ENCODE data around the gene UBE2D3.

DNA sequence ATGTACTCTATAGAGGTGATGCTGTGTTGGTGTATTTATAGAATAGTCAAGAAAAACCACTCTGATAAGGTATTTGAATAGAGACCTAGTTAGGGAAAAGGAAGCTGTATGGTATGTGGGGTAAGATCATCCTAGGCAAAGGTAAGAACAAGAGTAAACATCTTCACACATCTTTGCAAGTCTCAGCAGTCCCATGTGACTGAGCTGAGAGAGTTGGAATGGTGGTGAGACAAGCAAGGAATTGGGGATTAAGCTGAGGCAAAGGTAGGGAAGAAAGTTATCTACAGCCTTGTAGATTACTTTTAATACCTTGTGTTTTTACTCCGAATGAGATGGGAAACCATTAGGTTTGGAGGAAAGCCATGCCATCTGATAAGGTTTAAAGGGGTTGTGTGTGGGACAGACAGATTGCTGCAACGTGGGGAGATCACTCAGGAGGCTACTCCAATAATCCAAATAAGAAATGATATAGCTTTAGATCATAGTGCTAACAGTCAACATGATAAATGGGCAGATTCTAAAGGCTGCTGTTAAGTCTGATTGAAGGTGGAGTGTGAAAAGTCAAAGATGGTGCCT lies 34.9 kb downstream of the UBE2D3 start:
- TF ChIP-seq, protein P1, sequence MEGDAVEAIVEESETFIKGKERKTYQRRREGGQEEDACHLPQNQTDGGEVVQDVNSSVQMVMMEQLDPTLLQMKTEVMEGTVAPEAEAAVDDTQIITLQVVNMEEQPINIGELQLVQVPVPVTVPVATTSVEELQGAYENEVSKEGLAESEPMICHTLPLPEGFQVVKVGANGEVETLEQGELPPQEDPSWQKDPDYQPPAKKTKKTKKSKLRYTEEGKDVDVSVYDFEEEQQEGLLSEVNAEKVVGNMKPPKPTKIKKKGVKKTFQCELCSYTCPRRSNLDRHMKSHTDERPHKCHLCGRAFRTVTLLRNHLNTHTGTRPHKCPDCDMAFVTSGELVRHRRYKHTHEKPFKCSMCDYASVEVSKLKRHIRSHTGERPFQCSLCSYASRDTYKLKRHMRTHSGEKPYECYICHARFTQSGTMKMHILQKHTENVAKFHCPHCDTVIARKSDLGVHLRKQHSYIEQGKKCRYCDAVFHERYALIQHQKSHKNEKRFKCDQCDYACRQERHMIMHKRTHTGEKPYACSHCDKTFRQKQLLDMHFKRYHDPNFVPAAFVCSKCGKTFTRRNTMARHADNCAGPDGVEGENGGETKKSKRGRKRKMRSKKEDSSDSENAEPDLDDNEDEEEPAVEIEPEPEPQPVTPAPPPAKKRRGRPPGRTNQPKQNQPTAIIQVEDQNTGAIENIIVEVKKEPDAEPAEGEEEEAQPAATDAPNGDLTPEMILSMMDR (conservative IDR thresholded peaks at IDR 0.05 in 1 of 2, IDR thresholded peaks at IDR 0.05 in 1 of 2; ENCODE audit: low read depth in 1 of 2, low read length in 2 of 2) = no peak
- TF ChIP-seq EZH2 (IDR thresholded peaks at IDR 0.05; ENCODE audit: low read length, missing control alignments) = no peak
